Left kidney (tissue), 2 donors: ENCODE data around the gene OLA1. TPM values are rescaled to one million over a fixed set of nuclear protein-coding genes. Genes with fewer than 3 reads are reported as not detected.
A peak's percentile ranks its signal among the peaks of the same experiment; 100 is the strongest.

Experiments used
- DNase-seq: peaks from one replicate; pipeline ENCODE4 v3.0.0-alpha.2; 2013
- polyA plus RNA-seq: library from polyadenylated mRNA; unstranded; fragments of 120-200 nt; gene quantifications from one replicate; pipeline ENCODE4 v1.2.1, GENCODE V29; 2013; ENCODE audit not compliant: insufficient read length

OLA1 gene
- polyA plus RNA-seq, 1 donor: 159 TPM

GRCh38 chr2:174067815-174068214, 180.5 kb downstream of the OLA1 start:
- DNase-seq: no peak

- no peak for DNase-seq
These were observed 181.5 kb downstream of the OLA1 start for GRCh38 chr2:174066871-174067270.

GRCh38 chr2:174063492-174064092, 184.7 kb downstream of the OLA1 start:
- no peak for DNase-seq

- DNase-seq: no peak
These were observed 185.4 kb downstream of the OLA1 start for GRCh38 chr2:174062934-174063333.

GRCh38 chr2:174059884-174060244, 188.5 kb downstream of the OLA1 start:
- no peak for DNase-seq

GRCh38 chr2:174059178-174059883, 189.0 kb downstream of the OLA1 start:
- no peak for DNase-seq

GRCh38 chr2:174058456-174058855, 189.9 kb downstream of the OLA1 start:
- no peak for DNase-seq

- DNase-seq: no peak
These were observed 190.3 kb downstream of the OLA1 start for GRCh38 chr2:174058026-174058425.

- DNase-seq: no peak
These were observed 193.4 kb downstream of the OLA1 start for GRCh38 chr2:174054926-174055325.

- DNase-seq: no peak
These were observed 194.8 kb downstream of the OLA1 start for GRCh38 chr2:174053355-174054151.

GRCh38 chr2:174052584-174052976, 195.8 kb downstream of the OLA1 start:
- DNase-seq: no peak

GRCh38 chr2:174051741-174052583, 196.4 kb downstream of the OLA1 start:
- DNase-seq: no peak

GRCh38 chr2:174051068-174051467, 197.3 kb downstream of the OLA1 start:
- DNase-seq: no peak

GRCh38 chr2:174049895-174050294, 198.4 kb downstream of the OLA1 start:
- DNase-seq: no peak

GRCh38 chr2:174048243-174048642, 200.1 kb downstream of the OLA1 start:
- DNase-seq: no peak

- no peak for DNase-seq
These were observed 200.6 kb downstream of the OLA1 start for GRCh38 chr2:174047746-174048145.

GRCh38 chr2:174046172-174046571, 202.2 kb downstream of the OLA1 start:
- DNase-seq: no peak

- no peak for DNase-seq
These were observed 203.8 kb downstream of the OLA1 start for GRCh38 chr2:174044556-174044955.

GRCh38 chr2:174040417-174040701, 208.0 kb downstream of the OLA1 start:
- DNase-seq: no peak

- DNase-seq: peak; percentile 92
These were observed 208.5 kb downstream of the OLA1 start for GRCh38 chr2:174039551-174040416.

GRCh38 chr2:174038462-174038861, 209.9 kb downstream of the OLA1 start:
- no peak for DNase-seq

- DNase-seq: no peak
These were observed 211.5 kb downstream of the OLA1 start for GRCh38 chr2:174036825-174037224.
